Stimulated activated CD4-positive, alpha-beta T cell treated with anti-CD3 and anti-CD28 coated beads, Interleukin-1b, Interleukin-23, amount 100 ng/mL, for 48 hours (primary cell): ENCODE results near the gene SLC22A13.
"Not testable (repeated sequence)": the region's sequence is repeated elsewhere in the genome, so short reads cannot be mapped to it uniquely, and the experiment has no call there.

Experiments
- DNase-seq: peaks from one replicate; pipeline ENCODE4 v3.0.0-alpha.2; 2020

SLC22A13 gene

DNA sequence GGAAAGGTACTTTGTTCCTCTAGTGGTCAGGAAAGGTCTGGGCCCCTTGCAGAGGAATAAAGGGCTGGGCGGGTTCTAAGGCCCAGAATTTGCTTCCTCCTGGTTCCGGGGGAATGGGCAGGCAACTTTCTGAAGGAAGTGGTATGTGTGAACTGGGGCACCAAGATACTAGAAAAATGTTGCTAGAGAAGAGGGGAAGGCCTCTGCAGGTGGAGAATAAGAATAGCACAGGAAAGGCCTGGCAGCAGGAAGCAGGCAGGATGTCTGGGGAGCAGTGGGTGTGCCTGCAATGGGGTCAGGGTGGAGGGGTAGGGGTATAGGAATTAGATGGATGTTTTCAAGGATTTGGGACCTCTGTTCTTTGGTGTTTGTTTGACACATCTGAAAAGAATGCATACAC, 2.0 kb downstream of the SLC22A13 start:
- DNase-seq = no peak

DNA sequence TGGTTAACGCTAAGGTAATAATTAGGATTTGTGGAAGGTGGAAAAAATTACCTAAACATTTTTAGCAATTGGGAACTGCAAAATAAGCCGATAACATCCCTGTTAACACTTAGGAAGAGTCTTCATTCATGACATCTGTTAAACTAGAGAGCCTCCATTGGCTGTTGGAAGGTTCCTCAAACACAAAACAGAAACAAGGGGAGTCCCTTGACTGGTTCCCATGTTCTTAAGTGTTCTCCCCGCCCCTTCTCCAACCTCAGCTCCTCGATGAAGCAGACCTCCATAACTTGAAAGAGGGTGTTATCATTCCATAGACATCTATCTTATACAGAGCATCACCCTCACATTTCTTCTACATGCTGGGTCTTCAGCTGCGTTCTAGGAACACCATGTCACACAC, 2.5 kb downstream of the SLC22A13 start:
- DNase-seq = no peak

DNA sequence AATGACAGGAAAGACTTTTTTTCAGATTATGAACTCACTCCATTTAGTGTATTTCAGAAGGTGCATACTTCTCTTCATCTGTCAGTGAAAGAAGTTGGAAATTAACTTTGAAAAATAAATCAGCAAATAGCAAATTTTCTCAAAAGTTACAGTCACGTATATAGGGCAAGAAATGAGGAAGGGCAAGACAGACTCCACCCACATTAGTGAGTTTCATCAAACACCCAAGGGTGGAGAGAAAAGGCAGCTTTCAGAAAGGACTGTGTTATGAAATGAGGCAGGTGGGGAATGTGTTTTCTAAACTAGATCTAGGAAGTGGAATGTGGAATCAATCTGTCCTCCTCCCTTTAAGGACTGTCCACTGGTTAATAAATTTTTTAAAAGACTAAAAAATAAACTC, 2.9 kb downstream of the SLC22A13 start:
- DNase-seq = no peak

DNA sequence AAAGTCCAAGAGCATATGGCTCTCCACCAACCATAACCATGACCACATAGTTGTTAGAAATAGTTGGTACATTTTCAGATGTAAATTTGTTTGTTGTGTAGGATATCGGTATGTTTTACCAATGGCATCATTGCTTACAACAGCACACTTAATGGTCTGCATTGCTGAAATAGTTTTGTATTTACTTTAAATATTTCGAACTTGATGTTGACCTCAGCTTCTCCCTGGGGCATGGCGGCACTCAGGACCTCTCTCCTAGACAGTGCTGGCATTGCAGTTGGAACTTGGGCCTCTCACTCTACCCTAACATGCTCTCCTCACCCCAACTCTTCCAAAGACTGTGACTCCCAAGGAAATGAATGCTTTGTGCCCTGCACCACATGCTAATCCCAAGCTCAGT, 5.0 kb downstream of the SLC22A13 start:
- no peak for DNase-seq

DNA sequence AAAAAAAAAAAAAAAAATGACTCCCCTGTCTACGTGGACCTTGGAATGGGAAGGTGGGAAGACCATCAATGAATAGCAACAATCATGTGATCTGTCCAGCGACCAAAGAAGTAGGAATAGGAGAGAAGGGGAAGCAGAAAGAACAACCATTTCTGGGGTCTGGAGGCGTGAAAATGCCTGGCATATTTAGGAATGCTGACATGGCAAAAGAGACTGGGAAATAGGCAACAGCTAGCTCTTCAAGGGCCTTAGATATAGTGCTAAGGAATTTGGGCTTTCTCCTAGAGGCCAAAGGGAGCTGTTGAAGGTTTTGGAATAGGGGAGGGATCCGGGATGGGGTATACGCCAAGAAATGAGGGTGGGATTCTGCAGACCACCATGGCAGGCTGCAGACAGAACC, 5.9 kb downstream of the SLC22A13 start:
- no peak for DNase-seq

DNA sequence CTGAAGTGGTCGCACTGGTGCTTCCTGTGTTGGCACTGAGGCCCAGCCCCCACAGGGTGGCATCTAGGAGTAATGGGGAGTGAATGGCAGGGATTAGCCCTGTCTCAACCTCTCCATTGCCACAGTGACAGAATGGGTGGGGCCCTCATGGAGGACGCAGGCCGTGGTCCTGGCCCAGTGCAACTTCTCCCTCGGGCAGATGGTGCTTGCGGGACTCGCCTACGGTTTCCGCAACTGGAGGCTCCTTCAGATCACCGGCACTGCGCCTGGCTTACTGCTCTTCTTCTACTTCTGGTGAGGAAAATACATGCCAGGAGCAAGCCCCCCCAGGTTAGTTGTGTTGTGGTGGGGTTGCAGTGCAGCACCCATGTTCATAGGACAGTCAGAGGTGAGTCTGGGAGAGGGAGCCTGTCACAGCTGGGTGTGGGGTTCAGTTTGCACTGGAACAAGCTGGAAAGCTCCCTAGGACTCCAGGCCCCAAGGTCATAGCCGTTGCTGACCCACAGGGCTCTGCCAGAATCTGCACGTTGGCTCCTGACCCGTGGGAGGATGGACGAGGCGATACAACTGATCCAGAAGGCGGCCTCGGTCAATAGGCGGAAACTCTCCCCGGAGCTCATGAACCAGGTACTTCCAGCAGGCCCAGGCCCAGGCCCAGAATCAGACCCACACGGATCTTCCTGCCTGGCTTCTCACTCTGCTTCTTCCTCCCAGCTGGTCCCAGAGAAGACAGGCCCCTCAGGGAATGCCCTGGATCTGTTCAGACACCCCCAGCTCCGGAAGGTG, 9.4 kb downstream of the SLC22A13 start:
- DNase-seq = no peak

DNA sequence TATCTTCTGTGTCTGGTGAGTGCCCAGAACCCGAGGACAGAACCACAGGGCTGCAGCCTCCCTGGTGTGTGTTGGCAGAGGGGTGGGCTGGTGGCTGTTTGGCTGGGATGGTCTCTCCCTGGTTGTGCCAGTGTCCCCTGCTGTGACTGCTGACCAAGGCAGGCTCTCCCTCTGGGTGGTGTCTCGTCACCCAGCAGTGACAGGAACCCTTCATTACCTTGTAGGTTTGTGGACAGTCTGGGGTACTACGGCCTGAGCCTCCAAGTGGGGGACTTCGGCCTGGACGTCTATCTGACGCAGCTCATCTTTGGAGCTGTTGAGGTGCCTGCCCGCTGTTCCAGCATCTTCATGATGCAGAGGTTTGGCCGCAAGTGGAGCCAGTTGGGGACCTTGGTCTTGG, 10.0 kb downstream of the SLC22A13 start:
- DNase-seq = no peak

DNA sequence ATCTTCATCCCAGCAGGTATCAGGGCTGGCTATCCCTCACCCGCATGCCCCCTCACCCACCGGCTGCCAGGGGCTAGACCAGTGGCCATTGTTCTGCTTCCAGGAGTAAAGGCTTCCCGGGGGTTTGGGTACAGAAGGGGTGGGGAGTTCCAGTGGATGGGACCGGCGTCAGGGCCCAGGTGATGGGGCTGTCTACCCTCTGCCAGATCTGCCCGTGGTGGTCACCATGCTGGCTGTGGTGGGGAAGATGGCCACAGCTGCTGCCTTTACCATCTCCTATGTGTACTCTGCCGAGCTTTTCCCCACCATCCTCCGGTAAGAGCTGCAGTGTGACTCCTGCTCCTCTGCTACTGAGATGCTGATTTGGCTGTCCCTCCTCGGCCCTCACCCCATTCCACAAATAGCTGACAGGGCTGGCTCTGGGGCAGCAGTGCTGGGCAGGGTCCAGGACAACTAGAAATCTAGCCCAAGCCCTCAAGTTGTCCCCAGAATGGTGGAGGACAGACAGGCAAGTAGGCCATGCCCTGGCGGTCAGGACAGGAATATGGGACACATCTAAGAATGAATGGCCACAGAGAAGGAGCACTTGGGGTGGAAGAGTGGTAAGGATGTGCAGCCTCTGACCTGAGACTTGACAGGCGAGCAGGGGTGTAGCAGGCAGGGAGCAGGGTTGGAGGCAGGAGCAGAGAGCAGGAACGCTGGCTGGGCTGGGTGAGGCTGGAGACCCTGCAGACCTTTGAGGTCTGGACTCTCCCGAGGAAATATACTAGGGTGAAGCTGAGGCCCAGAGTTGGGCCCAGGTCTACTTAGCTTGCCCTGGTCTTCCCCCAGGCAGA, 10.7 kb downstream of the SLC22A13 start:
- no peak for DNase-seq

DNA sequence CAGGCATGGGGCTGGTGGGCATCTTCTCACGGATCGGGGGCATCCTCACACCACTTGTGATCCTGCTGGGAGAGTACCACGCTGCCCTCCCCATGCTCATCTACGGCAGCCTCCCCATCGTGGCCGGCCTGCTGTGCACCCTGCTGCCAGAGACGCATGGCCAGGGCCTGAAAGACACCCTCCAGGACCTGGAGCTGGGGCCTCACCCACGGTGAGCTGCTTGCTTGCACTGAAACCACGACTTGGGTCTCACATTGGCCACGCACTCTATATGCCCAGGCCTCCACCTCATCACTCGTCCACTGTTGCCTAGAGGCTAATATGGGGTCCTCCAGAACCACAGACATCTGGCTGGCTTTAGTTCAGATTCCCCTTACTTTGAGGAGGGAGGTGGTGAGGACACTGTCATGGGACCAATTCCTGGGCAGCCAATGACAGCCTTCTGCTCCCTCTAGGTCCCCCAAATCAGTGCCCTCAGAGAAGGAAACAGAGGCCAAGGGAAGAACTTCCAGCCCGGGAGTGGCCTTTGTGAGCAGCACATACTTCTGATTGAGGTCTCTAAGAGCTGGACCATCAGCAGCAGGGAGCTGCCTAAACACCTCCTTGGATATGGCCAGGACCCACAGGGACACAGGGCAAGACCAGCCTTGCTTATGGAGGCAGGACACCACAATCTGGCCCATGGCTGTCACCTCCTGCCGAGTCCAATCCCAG, 11.5 kb downstream of the SLC22A13 start:
- DNase-seq = no peak

DNA sequence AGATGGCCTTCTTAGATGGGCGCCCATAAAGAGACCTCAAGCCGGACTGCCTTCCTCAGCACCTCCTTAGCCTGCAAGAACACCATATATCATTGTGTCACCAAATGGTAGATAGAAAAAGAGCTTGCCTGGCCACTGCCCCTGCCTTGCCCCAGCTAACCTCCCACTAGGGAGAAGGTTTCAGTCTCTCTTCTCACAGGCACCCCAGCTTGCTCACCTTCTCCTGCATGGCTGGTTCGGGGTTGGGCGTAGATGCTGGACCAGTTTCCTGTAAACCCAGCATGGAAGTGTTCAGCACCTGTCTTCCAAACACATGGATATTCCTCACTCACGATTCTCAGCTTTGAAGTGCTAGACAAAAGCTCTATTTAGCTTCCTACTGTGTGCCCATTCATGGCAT, 13.2 kb downstream of the SLC22A13 start:
- no peak for DNase-seq

DNA sequence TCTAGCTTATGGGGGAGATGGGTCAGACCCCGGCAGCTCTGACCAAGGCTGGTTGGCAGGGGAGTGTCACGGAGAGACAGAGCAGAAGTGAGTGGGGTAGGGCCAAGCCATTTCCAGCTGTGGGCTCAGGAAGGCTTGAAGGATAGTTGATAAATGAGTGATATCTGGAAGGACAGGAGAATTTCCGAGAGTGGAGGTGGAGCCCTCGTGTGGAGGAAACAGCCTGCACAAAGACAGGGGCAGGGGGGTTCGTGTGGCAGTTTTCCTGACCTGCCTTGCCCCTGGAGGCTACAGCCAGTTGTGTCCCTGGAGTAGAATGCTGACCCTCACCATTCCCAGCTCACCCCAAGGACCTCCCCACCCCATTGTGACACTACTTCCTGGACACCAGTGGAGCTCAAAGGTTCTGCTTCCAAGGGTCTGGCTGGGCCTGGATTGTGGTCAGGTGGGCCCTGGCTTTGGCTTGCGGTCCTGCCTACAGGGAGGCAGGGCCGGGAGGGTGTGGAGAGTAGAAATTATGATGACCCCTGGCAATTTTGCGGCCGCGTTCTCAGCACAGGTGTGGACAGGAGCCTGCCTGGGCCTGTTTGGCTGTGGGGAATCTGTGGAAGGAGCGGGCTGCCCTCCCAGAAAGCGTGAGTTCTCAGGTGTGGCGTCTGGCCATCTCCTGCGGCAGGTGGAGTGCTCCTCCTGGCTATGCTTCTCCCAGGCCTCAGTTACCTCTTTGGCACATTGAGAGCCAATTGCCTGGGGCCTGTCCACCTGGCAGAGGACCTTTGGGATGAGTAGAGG, 16.5 kb downstream of the SLC22A13 start, which contains the start of gene SLC22A14:
SLC22A14 (plus strand) TSS at position 400 of the 792 bp plus-strand sequence. CDS start 23,733 bp downstream, outside the sequence.
- DNase-seq = no peak

DNA sequence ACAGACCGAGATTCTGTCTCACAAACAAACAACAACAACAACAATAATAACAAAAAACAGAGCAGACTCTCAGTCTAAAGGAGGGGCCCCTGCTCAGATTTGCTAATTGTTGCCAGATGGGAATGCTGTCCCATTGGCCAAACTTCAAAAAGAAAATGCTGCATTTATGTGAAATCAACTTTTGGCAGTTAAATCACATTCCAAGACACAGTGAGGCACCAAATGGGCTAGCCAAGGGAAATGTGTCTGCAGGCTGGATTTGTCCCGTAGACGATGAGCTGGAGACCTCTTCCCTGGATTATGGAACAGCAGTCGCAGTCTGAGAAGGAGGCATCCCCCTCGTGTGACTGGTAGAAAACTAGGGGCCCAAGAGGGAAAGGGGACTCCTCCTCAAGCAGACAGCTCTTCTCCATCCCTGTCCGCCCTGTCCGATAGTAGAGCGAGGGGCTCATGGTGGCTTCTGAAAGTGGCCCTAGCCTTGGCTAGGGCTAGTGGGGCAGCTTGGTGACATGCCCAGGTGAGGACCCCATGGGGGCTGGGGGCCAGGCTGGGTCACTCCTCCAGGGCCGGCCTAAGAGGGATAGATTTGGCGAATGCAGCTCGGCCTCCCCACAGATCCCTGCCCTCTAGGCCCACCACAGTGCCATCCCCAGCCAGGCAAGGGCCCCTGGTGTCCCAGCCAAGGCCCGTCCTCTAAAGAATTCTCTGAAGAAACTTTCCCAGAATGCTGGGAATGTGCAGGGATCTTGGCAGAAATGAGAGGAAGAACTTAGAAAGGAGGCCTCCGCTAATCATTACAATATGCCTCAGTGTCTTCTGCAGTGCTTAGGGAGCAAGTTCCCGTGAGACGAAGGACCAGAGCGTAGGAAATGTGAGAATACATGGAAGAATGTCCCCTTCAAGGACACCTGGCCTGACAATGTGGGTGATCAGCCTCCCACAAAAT, 18.5 kb downstream of the SLC22A13 start:
- no peak for DNase-seq

DNA sequence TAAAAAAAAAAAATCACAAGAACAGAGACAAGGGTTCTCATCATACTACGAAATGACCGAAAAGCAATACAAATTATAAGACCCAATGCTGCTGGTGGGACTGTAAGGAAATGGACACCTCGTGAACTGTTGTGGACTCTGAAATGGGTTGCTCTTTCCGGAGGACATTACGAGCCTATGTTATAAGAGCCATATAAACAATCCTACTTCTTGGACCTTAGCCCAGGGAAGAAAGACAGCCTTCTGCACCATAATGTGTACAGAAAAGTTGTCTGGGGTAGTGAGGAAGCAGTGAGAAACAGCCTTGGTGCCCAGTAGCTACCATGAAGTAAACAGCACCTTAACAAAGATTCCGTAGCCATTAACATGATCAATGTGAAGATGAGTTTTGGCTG, 19.1 kb downstream of the SLC22A13 start:
- no peak for DNase-seq

DNA sequence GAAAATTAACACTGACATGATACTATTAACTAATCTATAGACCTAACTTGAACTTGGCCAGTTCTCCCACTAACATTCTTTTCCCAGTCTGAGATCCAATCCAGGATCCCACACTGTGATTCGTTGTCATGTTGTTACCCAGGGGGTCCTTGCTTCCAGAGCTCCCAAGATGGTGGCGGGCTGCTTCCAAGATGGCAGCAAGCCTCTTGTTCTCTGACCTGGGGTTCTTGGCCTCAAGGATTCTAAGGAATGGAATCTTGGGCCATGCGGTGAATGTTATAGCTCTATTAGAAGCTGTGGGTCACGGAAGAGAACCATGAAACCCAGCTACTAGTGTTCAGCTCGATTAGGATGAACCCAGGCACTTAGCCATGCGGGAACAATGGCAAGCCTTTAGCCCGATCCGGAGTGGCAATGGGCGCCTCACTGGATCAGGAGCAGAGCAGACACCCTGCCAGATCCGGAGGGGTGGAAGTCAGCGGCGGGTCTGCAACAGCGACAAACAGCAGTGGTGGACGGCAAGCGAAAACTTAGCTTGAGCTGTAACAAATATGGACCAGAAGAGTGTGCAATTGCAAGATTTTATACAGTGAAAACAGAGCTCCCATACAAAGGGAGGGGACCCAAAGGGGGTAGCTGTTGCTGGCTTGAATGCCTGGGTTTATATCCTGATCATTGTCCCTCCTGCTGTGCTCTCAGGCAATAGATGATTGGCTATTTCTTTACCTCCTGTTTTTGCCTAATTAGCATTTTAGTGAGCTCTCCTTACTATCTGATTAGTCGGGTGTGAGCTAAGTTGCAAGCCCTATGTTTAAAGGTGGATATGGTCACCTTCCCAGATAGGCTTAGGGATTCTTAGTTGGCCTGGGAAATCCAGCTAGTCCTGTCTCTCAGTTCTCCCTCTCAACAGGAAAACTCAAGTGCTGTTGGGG, 23.9 kb downstream of the SLC22A13 start:
- DNase-seq = not testable (repeated sequence)

DNA sequence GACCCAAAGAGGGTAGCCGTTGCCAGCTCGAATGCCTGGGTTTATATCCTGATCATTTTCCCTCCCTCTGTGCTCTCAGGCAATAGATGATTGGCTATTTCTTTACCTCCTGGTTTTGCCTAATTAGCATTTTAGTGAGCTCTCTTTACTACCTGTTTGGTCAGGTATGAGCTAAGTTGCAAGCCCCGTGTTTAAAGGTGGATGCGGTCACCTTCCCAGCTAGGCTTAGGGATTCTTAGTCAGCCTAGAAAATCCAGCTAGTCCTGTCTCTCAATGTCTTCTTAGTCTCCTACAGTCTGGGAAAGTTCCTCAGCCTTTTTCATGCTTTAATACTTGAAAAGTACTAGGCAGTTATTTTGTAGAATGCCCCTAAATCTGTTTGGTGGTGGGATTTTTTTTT, 31.4 kb downstream of the SLC22A13 start:
- DNase-seq = not testable (repeated sequence)

DNA sequence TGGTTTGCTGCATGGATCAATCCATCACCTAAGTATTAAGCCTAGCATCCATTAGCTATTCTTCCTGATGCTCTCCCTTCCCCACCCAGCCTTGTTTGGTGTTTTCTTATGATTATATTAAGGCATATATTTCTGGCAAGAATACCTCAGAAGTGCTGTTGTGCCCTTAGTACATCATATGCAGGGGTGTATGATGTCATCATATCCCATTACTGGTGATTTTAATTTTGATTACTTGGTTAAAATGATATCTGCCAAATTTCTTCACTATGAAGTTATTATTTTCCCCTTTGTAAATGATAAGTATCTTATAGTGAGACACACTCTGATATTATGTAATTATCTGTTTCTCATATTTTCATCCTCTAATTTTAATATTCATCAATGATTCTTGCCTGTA, 31.9 kb downstream of the SLC22A13 start:
- DNase-seq = no peak

DNA sequence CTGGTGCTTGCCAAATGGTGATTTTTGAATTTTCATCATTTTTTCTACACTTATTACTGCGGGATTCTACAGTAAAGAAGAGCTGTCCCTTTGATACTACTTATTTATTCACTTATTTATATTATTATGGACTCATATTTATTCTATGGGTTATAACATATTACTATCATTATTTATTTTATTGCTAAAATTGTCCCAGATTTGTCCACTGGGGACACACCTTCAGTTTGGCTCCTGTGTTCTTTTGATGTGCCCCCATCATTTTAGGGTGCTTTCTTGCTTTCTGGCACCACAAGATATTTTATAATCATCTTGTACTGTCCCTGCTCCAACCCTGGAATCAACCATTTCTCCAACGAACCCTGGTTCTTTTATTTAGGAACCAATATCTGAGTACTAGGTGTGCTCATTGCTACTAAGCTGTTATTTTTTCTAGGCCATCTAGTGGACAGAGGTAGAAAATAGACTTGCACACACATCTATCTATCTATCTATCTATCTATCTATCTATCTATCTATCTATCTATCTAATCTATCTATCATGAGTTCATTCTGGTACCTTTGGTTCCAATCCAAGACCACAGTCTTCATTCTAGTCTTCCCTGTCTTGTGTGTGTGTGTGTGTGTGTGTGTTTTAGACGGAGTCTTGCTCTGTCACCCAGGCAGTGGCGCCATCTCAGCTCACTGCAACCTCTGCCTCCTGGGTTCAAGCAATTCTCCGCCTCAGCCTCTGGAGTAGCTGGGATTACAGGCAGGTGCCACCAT, 32.5 kb downstream of the SLC22A13 start:
- no peak for DNase-seq

DNA sequence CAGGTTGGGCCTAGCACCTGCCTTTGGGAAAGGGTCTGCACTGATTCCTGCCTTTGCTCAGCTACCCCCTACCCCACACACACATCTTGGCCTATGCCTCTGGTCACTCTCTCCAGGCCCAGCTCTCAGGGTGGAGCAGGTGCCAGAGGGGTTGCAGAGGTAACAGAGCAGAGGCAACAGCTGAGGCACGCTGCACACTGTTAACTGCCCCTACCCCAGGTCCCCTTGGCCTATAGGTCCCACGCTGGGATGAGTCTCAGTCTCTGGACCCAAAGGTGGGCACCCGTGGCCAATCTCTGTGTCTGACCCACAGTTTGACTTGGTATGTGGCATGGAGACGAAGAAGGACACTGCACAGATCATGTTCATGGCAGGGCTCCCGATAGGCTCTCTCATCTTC, 41.3 kb downstream of the SLC22A13 start:
- no peak for DNase-seq

DNA sequence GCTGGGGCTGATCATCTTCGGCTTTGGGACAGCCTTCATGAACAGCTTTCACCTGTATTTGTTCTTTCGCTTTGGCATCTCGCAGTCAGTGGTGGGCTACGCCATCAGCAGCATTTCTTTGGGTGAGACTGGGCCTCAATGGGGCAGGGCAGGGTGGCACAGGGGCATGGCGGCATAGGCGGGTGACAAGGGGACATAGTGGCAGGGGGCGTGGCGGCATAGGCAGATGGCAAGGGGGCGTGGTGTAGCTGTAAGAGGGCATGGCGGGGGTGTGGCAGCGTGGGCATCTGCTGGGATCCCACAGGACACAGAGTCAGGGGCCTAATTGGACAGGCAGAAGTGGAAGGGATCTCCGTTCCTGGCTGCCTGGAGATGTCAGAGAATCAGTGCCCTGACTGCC, 42.0 kb downstream of the SLC22A13 start:
- DNase-seq = no peak

DNA sequence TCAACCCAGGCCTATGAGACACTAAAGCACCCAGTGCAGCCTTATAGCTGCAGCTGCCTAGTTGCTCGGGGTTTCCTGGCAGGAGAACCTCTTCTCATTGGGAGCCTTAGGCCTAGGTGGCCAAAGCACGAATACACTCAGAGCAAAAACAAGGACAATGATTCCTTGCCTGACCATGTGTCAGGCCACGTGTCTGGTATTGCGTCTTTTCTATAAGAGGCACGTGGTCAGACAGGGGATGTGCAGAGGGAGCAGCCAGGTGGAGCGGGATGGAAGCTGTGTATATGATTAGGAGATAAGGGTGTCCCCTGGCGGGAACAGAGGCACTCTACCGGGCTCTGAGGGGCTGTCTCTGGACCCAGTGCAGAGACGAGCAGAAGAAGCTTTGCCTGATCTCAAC, 42.8 kb downstream of the SLC22A13 start:
- no peak for DNase-seq
